ENCODE data around the gene NKX6-2.
"Not testable (repeated sequence)": the region's sequence is repeated elsewhere in the genome, so short reads cannot be mapped to it uniquely, and the experiment has no call there.

NKX6-2 gene

DNA sequence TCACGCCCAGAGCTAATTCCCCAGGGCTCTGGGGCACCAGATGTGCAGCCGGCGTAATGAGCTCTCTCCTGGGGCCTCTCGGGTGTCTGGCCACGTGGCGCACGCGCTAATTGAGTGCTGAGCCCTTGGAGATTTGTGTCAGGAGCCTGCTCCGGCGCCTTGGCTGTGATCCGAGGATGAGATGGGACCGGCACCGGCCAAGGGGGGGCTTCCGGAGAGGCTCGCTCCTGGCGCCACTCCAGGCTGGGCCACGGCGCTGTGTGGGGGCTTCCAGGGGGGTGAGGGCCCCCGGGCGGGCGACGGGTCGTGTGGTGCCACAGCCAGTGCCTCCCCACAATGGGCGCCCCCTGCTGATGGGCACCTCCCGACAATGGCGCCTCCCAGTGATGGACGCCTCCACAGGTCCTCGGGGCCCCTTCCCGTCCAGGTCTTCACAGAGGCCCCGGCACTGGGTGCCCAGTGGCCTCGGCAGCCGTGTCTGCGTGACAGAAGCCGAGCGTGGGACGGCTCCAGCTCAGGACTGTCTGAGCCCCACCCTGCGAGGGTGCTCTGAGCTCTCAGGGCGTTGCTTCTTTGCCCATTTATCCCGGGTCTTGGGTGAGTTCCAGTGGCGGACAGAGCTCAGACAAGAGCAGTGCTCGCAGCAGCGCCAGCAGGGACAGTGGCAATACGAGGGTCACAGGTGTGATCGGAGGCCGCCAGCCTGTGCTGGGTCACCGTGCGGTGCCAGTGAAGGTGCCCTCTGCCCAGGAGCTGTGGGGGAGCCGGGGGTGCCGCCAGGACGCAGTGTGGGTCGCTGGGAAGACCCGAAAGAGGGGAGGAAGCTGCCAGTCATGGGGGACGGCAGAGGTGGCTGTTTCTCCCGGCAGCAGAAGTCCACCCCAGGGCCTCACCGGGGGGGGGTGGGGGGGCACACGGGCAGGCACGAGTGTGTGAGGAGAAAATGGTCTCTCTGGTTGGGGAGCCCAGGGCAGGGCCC is 8.2 kb upstream of the NKX6-2 start:
- no peak for DNase-seq

DNA sequence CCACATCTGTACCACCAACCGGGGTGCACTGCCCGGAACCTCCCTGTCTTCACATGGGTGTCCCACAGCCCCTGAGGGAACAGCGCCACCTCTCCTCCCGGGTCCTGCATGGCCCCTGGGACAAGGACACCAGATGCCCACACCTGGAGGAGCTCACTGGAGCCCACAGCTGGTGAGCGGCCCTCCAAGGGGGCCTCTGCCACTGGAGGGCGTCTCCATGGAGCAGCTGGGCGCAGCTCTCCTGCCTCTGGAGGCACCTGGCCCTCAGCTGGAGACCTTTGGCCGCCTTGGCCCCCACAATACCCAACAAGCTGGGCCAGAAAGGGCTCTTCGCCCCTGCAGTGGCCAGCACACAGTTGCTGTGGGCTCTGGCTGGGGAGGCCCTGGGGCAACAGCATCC is 7.3 kb upstream of the NKX6-2 start:
- no peak for DNase-seq

GRCh38 chr10:132792796-132793195 is 6.8 kb upstream of the NKX6-2 start:
- no peak for DNase-seq

DNA sequence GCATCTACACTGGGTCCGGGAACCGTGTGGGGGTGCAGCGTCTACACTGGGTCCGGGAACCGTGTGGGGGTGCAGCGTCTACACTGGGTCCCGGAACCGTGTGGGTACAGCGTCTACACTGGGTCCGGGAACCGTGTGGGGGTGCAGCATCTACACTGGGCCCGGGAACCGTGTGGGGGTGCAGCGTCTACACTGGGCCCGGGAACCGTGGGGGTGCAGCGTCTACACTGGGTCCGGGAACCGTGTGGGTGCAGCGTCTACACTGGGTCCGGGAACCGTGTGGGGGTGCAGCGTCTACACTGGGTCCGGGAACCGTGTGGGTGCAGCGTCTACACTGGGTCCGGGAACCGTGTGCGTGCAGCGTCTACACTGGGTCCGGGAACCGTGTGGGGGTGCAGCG is 6.2 kb upstream of the NKX6-2 start:
- not testable (repeated sequence) for DNase-seq

DNA sequence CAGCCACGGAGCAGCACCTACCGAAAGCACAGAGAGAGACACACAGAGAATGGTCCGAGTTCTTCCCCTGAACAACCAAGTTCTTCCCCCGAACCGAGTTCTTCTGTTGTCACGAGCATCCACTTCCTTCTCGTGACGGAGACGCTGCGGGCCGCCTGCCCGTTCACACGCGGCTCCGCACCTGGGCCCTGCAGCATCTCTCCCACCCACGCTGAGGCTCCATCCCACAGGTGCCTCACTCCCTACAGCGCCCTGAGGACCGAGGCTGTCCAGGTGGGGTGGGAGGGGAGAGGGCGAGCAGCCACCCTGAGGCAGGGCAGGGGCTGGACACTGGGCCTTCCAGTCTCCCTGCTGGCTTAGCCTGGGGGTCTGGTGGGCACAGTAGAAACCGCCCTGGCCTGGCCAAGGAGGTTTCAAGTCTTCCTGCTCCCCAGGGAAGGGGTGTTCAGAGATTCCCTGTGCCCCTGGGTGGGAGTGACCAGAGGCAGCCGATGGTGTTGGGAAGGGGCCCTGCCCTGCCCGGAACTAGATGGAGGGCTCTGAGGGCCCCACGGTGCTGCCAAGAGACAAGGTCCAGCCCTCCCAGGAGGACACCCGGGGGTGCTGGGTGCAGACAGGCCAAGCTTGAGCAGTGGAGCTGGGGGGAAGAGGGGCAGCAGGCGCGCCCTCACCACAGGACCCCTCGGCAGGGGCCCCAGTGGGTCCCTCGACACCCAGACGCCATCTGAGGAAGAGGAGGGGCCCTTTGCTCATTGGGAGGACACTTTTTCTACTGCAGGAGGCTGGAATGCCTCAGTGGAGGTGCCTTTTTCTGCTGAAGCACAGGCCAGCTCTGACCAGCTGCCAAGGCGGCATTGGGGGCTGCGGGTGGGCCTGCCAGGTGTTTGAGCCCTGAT is 5.2 kb upstream of the NKX6-2 start:
- no peak for DNase-seq

- no peak for DNase-seq
These were observed 4.5 kb upstream of the NKX6-2 start for GRCh38 chr10:132790470-132790869.

DNA sequence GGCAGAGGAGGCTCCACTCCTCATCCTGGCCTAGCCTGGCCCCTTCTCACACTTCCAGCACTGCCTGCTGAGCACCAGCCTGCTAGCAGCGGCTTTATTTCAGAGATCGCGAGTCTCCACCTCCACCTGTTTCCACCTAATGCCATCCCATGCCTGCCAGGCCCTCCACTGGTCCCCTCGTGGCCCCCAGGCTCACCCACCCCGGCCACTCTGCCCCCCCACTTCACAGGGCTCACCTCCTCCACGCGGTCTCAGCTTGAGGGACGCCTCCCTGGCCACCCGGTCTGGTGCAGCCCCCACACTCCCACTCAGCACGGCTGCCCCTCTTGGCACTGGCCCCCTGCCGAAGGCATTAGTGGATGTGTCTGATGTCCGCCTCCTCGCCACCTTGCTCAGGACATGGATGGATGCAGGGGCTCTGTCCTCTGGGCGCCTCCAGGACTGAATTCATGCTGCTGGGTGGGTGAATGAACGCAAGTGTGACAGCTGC is 3.8 kb upstream of the NKX6-2 start:
- DNase-seq, result no peak

- no peak for DNase-seq
These were observed 2.9 kb upstream of the NKX6-2 start for GRCh38 chr10:132788831-132789219.

DNA sequence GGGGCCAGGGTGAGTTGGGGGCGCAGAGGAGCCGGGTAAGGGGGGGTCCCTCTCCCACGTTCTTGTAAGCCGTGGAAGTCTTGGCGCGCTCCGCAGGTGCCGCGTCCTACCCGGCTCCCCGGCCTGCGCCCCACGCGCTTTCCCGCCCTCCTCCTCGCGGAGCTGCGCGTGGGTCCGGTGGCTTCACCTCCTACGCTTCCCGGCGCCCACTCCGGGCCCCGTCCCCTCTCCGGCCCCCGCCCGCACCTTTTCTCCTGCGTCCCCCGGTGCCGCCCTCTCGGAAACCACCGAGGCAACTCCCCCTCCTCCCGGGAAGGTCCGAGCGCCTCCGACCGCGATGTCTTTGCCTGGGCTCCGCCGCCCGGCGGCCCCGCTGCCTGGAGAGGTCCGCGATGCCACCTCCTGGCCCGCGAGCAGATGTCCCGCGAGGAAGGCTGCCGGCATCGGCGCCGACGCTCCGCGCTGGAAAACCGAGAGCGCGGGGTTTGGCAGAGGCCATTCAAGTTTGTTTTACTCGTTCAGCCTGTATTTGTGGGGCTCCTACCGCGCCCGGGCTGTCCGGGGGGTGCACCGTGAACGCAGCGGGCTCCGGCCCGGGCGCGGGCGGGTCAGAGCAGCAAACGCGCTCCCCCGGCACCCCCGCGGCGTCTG is 2.4 kb upstream of the NKX6-2 start:
- no peak for DNase-seq

DNA sequence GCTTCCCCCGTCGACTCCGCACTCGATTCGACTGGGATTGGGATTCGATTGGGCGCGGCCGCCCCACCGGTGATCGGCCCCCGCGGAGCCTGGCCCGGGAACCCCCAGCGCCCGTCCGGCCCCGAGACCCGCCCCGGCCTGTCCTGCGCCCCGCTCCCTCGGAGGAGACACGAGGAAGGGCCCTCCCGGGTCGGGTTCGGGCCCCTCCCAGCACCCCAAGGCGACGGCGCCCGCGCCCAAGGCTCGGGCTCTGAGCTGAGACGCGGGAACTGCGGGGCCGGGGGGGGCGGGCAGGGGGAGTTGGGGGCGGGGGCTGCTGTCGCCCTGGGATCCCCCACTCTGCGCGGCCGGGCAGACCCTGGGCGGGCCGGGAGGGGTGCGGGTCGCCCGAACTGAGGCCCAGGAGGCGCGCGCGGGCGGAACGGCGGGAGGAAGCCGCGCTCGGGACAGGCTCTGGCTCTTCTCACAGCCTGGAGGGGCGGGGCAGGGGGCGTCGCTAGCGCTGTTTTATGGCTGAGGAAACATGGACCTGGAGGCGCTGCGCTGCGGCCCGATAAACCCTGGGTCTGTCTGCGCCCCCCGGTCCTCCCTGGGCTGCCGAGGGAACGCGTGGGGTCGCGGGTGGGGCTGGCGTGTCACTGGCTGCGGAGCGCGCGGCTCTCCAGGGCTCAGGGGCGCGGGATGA is 1.7 kb upstream of the NKX6-2 start:
- DNase-seq, result no peak

GRCh38 chr10:132786884-132787494 is 1.0 kb upstream of the NKX6-2 start:
- DNase-seq, result no peak

GRCh38 chr10:132786476-132786883 is 533 bp upstream of the NKX6-2 start:
- no peak for DNase-seq

GRCh38 chr10:132784866-132785722 is 853 bp downstream of the NKX6-2 start:
- no peak for DNase-seq

GRCh38 chr10:132783940-132784865 is 1.7 kb downstream of the NKX6-2 start:
- DNase-seq, result no peak

DNA sequence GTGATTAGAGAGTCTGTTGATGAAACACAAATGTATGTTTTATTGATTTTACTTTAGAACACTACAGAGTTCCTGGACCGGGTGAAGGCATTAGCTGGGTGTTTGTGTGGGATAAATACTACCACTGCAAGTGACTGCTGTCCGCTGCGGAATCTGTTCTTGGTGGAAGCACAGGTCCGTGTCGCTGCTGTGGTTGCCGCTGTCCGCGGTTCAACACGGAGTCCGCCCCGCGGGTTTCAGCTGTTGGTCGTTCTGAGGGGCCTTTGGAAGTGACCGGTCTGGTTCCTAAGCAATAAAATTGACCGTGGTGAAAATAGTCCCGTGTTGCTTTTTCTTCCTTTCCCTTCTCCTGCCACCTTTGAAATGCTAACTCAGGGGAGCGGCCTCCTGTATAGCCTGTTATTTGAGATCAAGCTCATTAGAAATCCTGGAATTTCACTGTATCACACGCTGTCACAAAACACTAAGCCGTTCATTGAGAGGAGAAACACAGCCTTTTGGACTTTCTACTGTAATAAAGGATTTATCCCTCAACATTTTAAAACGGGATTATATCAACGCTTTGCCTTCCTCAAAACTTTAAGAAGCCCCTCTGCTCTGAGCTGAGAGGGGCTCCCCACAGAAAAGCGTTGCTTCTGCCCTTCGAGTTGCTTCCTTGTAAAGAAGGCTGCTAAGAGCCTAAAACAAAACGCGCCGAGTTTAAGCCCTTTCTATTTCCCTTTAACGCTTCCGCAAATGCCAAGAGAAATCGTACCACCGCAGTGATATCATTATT is 2.6 kb downstream of the NKX6-2 start:
- no peak for DNase-seq

DNA sequence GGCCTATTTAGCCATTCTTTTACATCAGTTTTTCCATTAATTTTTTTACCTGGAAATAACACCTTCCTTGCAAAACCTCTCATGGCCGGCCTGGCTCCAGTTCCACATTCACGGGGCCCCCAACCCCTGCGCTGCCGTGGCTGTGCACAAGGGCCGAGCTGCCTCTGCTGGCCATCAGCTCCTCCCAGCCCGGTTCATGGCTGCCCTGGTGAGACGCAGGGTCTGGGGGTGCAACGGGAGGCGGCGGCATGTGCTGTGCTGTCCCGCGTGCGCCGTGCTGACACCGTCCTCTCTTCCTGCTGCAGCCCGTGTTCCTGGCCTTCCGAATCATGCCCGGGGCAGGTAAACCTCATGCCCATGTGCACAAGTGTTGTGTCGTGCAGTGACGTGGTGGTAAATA is 4.4 kb downstream of the NKX6-2 start:
- DNase-seq, result no peak

DNA sequence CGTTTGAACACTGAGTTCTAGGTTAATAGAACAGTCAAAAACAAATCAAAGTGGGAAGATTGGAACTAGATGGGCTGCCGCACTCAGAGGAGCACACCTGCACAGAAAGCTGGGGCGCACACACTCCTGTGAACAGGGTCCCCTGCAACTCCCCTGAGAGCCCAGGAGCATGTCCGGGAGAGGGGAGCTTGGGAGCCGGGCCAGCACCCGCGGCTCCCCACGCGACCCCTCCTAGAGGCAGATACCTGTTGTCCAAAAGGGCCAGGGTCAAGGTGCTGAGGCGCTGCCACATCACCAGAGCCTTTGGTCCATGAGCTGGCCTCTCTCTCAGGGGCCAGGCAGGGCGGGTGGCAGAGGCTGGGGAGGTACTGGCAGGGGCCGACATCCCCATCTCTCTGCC is 5.6 kb downstream of the NKX6-2 start:
- DNase-seq, result no peak

DNA sequence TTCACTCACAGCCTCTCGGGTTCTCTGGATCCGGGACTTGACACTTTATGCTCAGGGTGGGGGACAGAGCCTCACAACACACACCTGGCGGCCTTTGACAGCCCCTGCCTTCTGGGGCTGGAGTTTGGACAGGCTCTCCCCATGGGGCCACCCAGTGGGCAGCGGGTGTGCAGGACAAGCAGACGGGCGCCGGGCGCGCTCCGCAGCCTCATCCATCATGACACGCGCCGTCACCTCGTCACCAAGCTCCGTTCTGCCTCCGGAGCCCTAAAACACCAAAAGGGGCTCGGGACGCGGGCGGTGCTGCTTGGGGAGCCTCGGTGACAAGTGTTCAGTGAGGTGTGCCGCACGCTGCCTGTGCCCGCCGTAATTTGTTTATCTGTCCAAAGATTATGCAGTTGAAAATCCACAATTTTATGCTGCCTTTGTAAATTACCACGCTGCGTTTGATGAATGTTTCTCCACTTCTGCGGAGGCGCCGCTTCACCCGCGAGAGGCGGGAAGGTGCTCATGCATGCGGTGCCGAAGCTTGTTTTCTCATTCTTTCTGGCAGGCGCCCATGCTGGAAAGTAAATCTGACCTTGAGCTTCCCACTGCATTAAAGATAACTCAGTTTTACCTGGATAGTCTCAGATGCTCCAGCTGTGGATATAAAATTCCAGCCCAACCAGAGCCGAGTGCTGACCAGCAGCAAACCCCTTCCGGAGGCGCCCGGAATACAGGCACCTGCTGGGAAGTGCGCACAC is 6.2 kb downstream of the NKX6-2 start:
- no peak for DNase-seq
